Right lobe of liver (tissue), 6 donors: ENCODE data around the gene ANKRD24. TPM values are rescaled to one million over a fixed set of nuclear protein-coding genes. Genes with fewer than 3 reads are reported as not detected.
A peak's percentile ranks its signal among the peaks of the same experiment; 100 is the strongest.
"Not testable (repeated sequence)": the region's sequence is repeated elsewhere in the genome, so short reads cannot be mapped to it uniquely, and the experiment has no call there.

Experiments used
- ATAC-seq, 4 donors: fragments of 200-7000 bp; cut with Tn5 transposase; one replicate each; pipeline ENCODE4 v1.9.1; 2020; ENCODE audit warnings: mild to moderate bottlenecking in 4 of 4, moderate library complexity in 4 of 4
- DNase-seq, 3 donors: peaks; one replicate each; pipeline ENCODE4 v3.0.0-alpha.2; 2020
- H3K27ac ChIP-seq, 3 donors: fragments of 200-600 bp; one replicate each; pipeline ENCODE4 v1.8.0; 2022
- H3K27me3 ChIP-seq, 2 donors: fragments of 200-600 bp; one replicate each; pipeline ENCODE4 v1.8.0; 2022
- H3K36me3 ChIP-seq, 4 donors: fragments of 200-600 bp; sonication (generic) in 1 of 4; one replicate each; pipeline versions ENCODE4 v1.5.1 to v1.8.0; 2017 to 2022; ENCODE audit warnings: control low read depth in 1 of 4
- H3K4me1 ChIP-seq, 4 donors: fragments of 200-600 bp; sonication (generic) in 1 of 4; one replicate each; pipeline versions ENCODE4 v1.5.1 to v1.8.0; 2017 to 2022; ENCODE audit warnings: control low read depth in 1 of 4
- H3K4me3 ChIP-seq, 3 donors: fragments of 200-600 bp; one replicate each; pipeline ENCODE4 v1.8.0; 2022
- H3K9me3 ChIP-seq, 4 donors: fragments of 200-600 bp; sonication (generic) in 1 of 4; one replicate each; pipeline versions ENCODE4 v1.5.1 to v1.8.0; 2017 to 2022; ENCODE audit warnings: control low read depth in 1 of 4
- POLR2A ChIP-seq: fragments of 450-650 bp; IDR thresholded peaks from one replicate; pipeline ENCODE4 v1.6.1; 2017; ENCODE audit warnings: antibody characterized with exemption, mild to moderate bottlenecking
- WGBS: methylation state at CpG from one replicate; pipeline ENCODE4 v1.1.6; 2018; ENCODE audit warnings: low coverage, low lambda C conversion rate; ENCODE audit not compliant: insufficient coverage; ENCODE audit errors: missing lambda C conversion rate; 5-methylcytosine and 5-hydroxymethylcytosine counted together
- intact Hi-C, 2 donors: fragments of 100-400 bp; cut with DNase I; formaldehyde crosslinking; loops; one replicate each; pipeline versions ENCODE4 v1.11.2 to v1.14.1; 2022
- total RNA-seq, 6 experiments: library from RNA; depleted of rRNA in 2 of 6; stranded (reverse); fragments of >200 nt in 2 of 6; fragmentation: NEBNext Ultra II Directional in 3 of 6; extraction: Animal tissue kit (Norgen Biotek cat#: 25700) in 3 of 6; gene quantifications; one replicate each; pipeline versions ENCODE4 v1.1.0 to v1.2.4, GENCODE V29; 2016 to 2023
- TF ChIP-seq, protein P1 (sequence below), 4 donors: fragments of 200-600 bp in 3 of 4; fragments of 450-650 bp in 1 of 4; IDR thresholded peaks; one replicate each; pipeline versions ENCODE4 v1.5.1 to v1.8.0; 2016 to 2022; ENCODE audit warnings: antibody characterized with exemption in 4 of 4, mild to moderate bottlenecking in 2 of 4
- donor health status: DM: no; HTN: yes; CAD: no.
- donor health status: DM: no; HTN: no; CAD: no.
- donor health status: DM: no; HTN: no; CAD: no.
- donor health status: DM: no; HTN: yes; CAD: no.
- donor health status: DM: no; HTN: yes; CAD: no.

The ANKRD24 gene
- total RNA-seq, 6 experiments from 2014 or later = 1.2 to 4.8 (median 2.7) TPM

GRCh38 chr19:4187313-4188122, 5.0 kb downstream of the ANKRD24 start:
- no peak overlapping the region for H3K4me3 ChIP-seq
- WGBS = 84% methylated on average over 8 of the region's 10 CpGs
- H3K36me3 ChIP-seq = no peaks in the 10 kb centered on the region
- ATAC-seq (no peak), DNase-seq (no peak)
- TF ChIP-seq, protein P1, sequence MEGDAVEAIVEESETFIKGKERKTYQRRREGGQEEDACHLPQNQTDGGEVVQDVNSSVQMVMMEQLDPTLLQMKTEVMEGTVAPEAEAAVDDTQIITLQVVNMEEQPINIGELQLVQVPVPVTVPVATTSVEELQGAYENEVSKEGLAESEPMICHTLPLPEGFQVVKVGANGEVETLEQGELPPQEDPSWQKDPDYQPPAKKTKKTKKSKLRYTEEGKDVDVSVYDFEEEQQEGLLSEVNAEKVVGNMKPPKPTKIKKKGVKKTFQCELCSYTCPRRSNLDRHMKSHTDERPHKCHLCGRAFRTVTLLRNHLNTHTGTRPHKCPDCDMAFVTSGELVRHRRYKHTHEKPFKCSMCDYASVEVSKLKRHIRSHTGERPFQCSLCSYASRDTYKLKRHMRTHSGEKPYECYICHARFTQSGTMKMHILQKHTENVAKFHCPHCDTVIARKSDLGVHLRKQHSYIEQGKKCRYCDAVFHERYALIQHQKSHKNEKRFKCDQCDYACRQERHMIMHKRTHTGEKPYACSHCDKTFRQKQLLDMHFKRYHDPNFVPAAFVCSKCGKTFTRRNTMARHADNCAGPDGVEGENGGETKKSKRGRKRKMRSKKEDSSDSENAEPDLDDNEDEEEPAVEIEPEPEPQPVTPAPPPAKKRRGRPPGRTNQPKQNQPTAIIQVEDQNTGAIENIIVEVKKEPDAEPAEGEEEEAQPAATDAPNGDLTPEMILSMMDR (IDR thresholded peaks at IDR 0.05) = no peak
- no peak for TF ChIP-seq POLR2A
- H3K9me3 ChIP-seq = no peaks in the 10 kb centered on the region
- H3K27me3 ChIP-seq = no peaks in the 10 kb centered on the region
- peaks cover 0 to 16% (median 0%) of the 10 kb centered on the region in 4 donors for H3K4me1 ChIP-seq
- peak overlapping the region in 2 of 3 donors; percentile 61 to 74 for H3K27ac ChIP-seq
- intact Hi-C loops = no loop called here

DNA sequence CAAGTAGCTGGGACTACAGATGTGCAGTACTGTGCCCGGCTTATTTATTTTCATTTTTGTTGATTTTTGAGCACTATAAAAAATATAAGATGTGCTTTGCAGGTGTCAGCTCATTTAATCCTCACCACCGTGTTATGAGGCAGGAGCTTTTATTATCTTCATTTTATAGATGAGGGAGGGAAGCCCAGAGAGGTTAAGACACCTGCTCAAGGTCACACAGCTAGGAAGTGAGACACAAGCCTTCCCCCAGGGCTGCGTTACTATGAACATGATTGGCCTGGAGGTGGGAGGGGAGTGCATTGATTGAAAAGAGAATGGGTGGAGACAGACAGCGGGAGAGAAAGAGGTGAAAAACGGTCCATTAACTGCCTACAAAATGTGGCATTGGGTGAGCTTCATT, 7.2 kb downstream of the ANKRD24 start:
- TF ChIP-seq, protein P1 (IDR thresholded peaks at IDR 0.05) = no peak
- no peak for TF ChIP-seq POLR2A
- no peaks in the 10 kb centered on the region for H3K9me3 ChIP-seq
- ATAC-seq = no peak
- no peak overlapping the region for H3K4me3 ChIP-seq
- no peak for DNase-seq
- WGBS = 58% methylated on average over 5 of the region's 5 CpGs
- H3K27me3 ChIP-seq = no peaks in the 10 kb centered on the region
- H3K4me1 ChIP-seq = peaks cover 0 to 7% (median 0%) of the 10 kb centered on the region in 4 donors
- H3K27ac ChIP-seq = no peak overlapping the region
- intact Hi-C loops = no loop called here
- no peaks in the 10 kb centered on the region for H3K36me3 ChIP-seq

GRCh38 chr19:4192537-4192936, 10.0 kb downstream of the ANKRD24 start:
- DNase-seq, ATAC-seq, intact Hi-C loops, H3K27ac ChIP-seq, H3K4me1 ChIP-seq, H3K27me3 ChIP-seq, H3K36me3 ChIP-seq, H3K4me3 ChIP-seq, H3K9me3 ChIP-seq: not testable (repeated sequence)
- 100% methylated on average over 2 of the region's 3 CpGs for WGBS

DNA sequence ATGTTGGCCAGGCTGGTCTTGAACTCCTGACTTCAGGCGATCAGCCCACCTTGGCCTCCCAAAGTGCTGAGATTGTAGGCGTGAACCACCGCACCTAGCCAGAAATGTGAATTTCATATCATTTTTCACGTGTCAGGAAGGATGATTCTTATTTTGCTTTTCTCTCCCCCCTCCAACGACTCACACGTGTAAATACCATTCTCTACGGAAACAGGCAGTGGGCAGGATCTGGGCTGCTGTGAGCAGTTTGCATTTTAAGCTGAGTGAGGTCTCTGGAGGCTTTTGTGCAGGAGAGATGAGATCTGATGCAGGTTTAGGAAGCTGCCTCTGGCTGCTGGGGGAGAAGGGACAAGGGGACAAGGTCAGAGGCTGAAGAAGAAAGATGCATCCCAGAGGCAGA, 11.9 kb downstream of the ANKRD24 start:
- Histone ChIP-seq H3K4me3 (no peak overlapping the region), H3K27ac (no peak overlapping the region), H3K4me1 (no peaks in the 10 kb centered on the region), H3K27me3 (no peaks in the 10 kb centered on the region), H3K36me3 (no peaks in the 10 kb centered on the region), H3K9me3 (no peaks in the 10 kb centered on the region)
- no peak for DNase-seq
- TF ChIP-seq, protein P1 (IDR thresholded peaks at IDR 0.05) = no peak
- no peak for TF ChIP-seq POLR2A
- 55% methylated on average over 7 of the region's 7 CpGs for WGBS
- no peak for ATAC-seq
- intact Hi-C loops = no loop called here

GRCh38 chr19:4196009-4196408, 13.5 kb downstream of the ANKRD24 start:
- no peaks in the 10 kb centered on the region for H3K4me1 ChIP-seq
- H3K27me3 ChIP-seq = no peaks in the 10 kb centered on the region
- H3K27ac ChIP-seq = no peak overlapping the region
- 73% methylated on average over 8 of the region's 8 CpGs for WGBS
- intact Hi-C loops = no loop called here
- DNase-seq = no peak
- TF ChIP-seq POLR2A = no peak
- TF ChIP-seq, protein P1 (IDR thresholded peaks at IDR 0.05) = no peak
- no peaks in the 10 kb centered on the region for H3K36me3 ChIP-seq
- no peak overlapping the region for H3K4me3 ChIP-seq
- H3K9me3 ChIP-seq = no peaks in the 10 kb centered on the region
- no peak for ATAC-seq
